Neural cell (in vitro differentiated cells): ENCODE data around the gene CD58. TPM values are rescaled to one million over a fixed set of nuclear protein-coding genes. Genes with fewer than 3 reads are reported as not detected.

ENCODE experiments used
- H2AFZ ChIP-seq: fragments of 200-600, 300-800 bp; sonication (generic), shearing (Covaris generic); 2 replicates; pipeline ENCODE4 v1.6.0; 2014; ENCODE audit warnings: low read depth, mild to moderate bottlenecking, antibody characterized with exemption, low read length, moderate library complexity
- H3F3A ChIP-seq: fragments of 200-600 bp; shearing (Covaris generic); 2 replicates; pipeline ENCODE4 v1.6.1; 2016; ENCODE audit warnings: mild to moderate bottlenecking, moderate library complexity, mixed read lengths, antibody characterized with exemption, low read length; ENCODE audit not compliant: insufficient read depth, poor library complexity, severe bottlenecking
- H3K27ac ChIP-seq: fragments of 200-600, 300-800 bp; sonication (generic), shearing (Covaris generic); 2 replicates; pipeline ENCODE4 v1.5.1; 2014; ENCODE audit warnings: mild to moderate bottlenecking, low read length, moderate library complexity
- H3K27me3 ChIP-seq: fragments of 300-800, 200-600 bp; sonication (generic), shearing (Covaris generic); 2 replicates; pipeline ENCODE4 v1.6.0; 2014; ENCODE audit warnings: mild to moderate bottlenecking, low read depth, low read length, moderate library complexity; ENCODE audit not compliant: insufficient read depth
- H3K36me3 ChIP-seq: fragments of 300-800, 200-600 bp; sonication (generic), shearing (Covaris generic); 2 replicates; pipeline ENCODE4 v1.5.1; 2014; ENCODE audit warnings: mild to moderate bottlenecking, antibody characterized with exemption, low read length, moderate library complexity; ENCODE audit not compliant: insufficient read depth
- H3K4me2 ChIP-seq: fragments of 300-800, 200-600 bp; sonication (generic), shearing (Covaris generic); 2 replicates; pipeline ENCODE4 v1.6.0; 2014; ENCODE audit warnings: mild to moderate bottlenecking, low read length
- H3K4me3 ChIP-seq: fragments of 300-800, 200-600 bp; sonication (generic), shearing (Covaris generic); 2 replicates; pipeline ENCODE4 v1.5.1; 2014; ENCODE audit warnings: mild to moderate bottlenecking, low read length, moderate library complexity
- H3K79me2 ChIP-seq: fragments of 200-600 bp; shearing (Covaris generic); replicated peaks from 2 replicates; pipeline ENCODE4 v1.6.0; 2014; ENCODE audit warnings: mild to moderate bottlenecking, low read length, moderate library complexity; ENCODE audit not compliant: insufficient read depth
- H3K9ac ChIP-seq: fragments of 300-800, 200-600 bp; sonication (generic), shearing (Covaris generic); 2 replicates; pipeline ENCODE4 v1.6.1; 2016; ENCODE audit warnings: mild to moderate bottlenecking, low read length, mixed read lengths
- H3K9me2 ChIP-seq: fragments of 200-600 bp; shearing (Covaris generic); 2 replicates; pipeline ENCODE4 v1.6.1; 2016; ENCODE audit warnings: mild to moderate bottlenecking, low read length, mixed read lengths; ENCODE audit not compliant: insufficient read depth
- H3K9me3 ChIP-seq: fragments of 200-600, 300-800 bp; sonication (generic), shearing (Covaris generic); 2 replicates; pipeline ENCODE4 v1.6.1; 2016; ENCODE audit warnings: mild to moderate bottlenecking, mixed run types, low read length, moderate library complexity, mixed read lengths
- H4K20me1 ChIP-seq: fragments of 200-600 bp; shearing (Covaris generic); 2 replicates; pipeline ENCODE4 v1.6.1; 2016; ENCODE audit warnings: mild to moderate bottlenecking, mixed run types; ENCODE audit not compliant: insufficient read depth
- CTCF ChIP-seq: fragments of 450-650 bp; IDR thresholded peaks from 2 replicates; pipeline ENCODE4 v1.5.1; 2014; ENCODE audit warnings: antibody characterized with exemption, mild to moderate bottlenecking, moderate library complexity; ENCODE audit not compliant: poor library complexity, severe bottlenecking
- EP300 ChIP-seq: fragments of 450-650 bp; conservative IDR thresholded peaks from 2 replicates; pipeline ENCODE4 v1.6.1; 2014; ENCODE audit warnings: antibody characterized with exemption, mild to moderate bottlenecking, moderate library complexity; ENCODE audit not compliant: poor library complexity, severe bottlenecking
- EZH2 ChIP-seq: fragments of 200-600, 300-800 bp; shearing (Covaris generic), sonication (generic); IDR thresholded peaks from 2 replicates; pipeline ENCODE4 v1.6.1; 2014; ENCODE audit warnings: antibody characterized with exemption, low read length, borderline replicate concordance, mild to moderate bottlenecking; ENCODE audit not compliant: insufficient read depth, poor library complexity, severe bottlenecking
- MXI1 ChIP-seq: fragments of 450-650 bp; conservative IDR thresholded peaks from 2 replicates; pipeline ENCODE4 v1.6.1; 2014; ENCODE audit warnings: antibody characterized with exemption, mild to moderate bottlenecking; ENCODE audit not compliant: poor library complexity, severe bottlenecking
- POLR2AphosphoS5 ChIP-seq: IDR thresholded peaks from 2 replicates; pipeline ENCODE4 v1.6.1; 2012
- RAD21 ChIP-seq: fragments of 450-650 bp; conservative IDR thresholded peaks from 2 replicates; pipeline ENCODE4 v1.6.1; 2014; ENCODE audit warnings: antibody characterized with exemption, mild to moderate bottlenecking, moderate library complexity
- REST ChIP-seq: IDR thresholded peaks from 2 replicates; pipeline ENCODE4 v1.6.1; 2012; ENCODE audit warnings: borderline replicate concordance
- SMC3 ChIP-seq: fragments of 450-650 bp; conservative IDR thresholded peaks from 2 replicates; pipeline ENCODE4 v1.6.1; 2014; ENCODE audit warnings: antibody characterized with exemption, mild to moderate bottlenecking, moderate library complexity; ENCODE audit not compliant: poor library complexity
- TAF1 ChIP-seq: IDR thresholded peaks from 2 replicates; pipeline ENCODE4 v1.6.1; 2012; ENCODE audit warnings: low read depth
- polyA plus RNA-seq: library from polyadenylated mRNA; depleted of rRNA; stranded (reverse); fragments of >200 nt; gene quantifications from 2 replicates; pipeline ENCODE4 v1.2.3, GENCODE V29; 2014

The CD58 gene
- polyA plus RNA-seq, 1 donor from 2014 or later: 1.8 TPM

DNA sequence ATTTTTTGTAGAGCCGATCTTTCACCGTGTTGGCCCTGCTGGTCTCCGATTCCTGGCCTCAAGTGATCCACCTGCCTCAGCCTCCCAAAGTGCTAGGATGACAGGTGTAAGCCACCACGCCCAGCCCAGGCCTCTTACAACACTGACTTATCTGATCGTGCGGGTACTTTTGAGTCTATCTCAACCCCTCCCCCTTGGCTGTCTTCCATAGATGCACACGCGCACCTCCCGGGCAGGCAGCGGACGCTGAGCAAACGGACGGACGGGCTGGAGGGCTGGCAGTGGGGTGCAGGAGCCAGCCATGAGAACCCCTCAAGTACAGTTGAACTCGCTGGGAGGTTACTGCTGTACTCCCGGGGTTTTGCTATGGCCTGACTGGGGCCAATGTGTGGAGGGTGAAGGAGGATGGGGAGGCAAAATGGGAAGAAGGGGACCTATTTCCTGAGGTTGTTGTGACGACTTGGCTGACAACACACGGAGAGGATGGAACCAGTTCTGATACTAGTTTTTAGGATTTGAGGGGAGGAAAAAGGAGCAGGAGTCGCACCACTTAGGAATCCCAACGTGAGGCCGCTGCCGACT is 959 bp downstream of the CD58 start:
- Histone ChIP-seq H3K27me3 (peaks cover 16% of the 10 kb centered on the region), H4K20me1 (no peaks in the 10 kb centered on the region), H3K36me3 (no peaks in the 10 kb centered on the region), H3K4me2 (no peak overlapping the region), H2AFZ (no peak overlapping the region), H3K9ac (no peak overlapping the region), H3K27ac (no peak overlapping the region), H3F3A (no peaks in the 10 kb centered on the region), H3K9me3 (no peaks in the 10 kb centered on the region), H3K9me2 (no peaks in the 10 kb centered on the region), H3K79me2 (no peaks in the 10 kb centered on the region), H3K4me3 (peak overlapping the region; percentile 86)
- TF ChIP-seq CTCF: no peak
- TF ChIP-seq SMC3: no peak
- TF ChIP-seq POLR2AphosphoS5: no peak
- no peak for TF ChIP-seq EZH2
- no peak for TF ChIP-seq TAF1
- no peak for TF ChIP-seq RAD21
- no peak for TF ChIP-seq REST
- no peak for TF ChIP-seq EP300
- TF ChIP-seq MXI1: no peak

- Histone ChIP-seq H3K9ac (no peak overlapping the region), H3F3A (no peaks in the 10 kb centered on the region), H4K20me1 (no peaks in the 10 kb centered on the region), H3K4me3 (no peak overlapping the region), H3K27me3 (peaks cover 16% of the 10 kb centered on the region), H3K9me2 (no peaks in the 10 kb centered on the region), H3K9me3 (no peaks in the 10 kb centered on the region), H3K4me2 (no peak overlapping the region), H3K27ac (no peak overlapping the region), H3K36me3 (no peaks in the 10 kb centered on the region), H3K79me2 (no peaks in the 10 kb centered on the region), H2AFZ (no peak overlapping the region)
- TF ChIP-seq TAF1 (no peak), CTCF (no peak), RAD21 (no peak)
Observed at GRCh38 chr1:116569381-116569670, 1.5 kb downstream of the CD58 start.
